ENCODE results near the gene CABYR.
A peak's percentile ranks its signal among the peaks of the same experiment; 100 is the strongest.
"Not testable (repeated sequence)": the region's sequence is repeated elsewhere in the genome, so short reads cannot be mapped to it uniquely, and the experiment has no call there.

The CABYR gene

DNA sequence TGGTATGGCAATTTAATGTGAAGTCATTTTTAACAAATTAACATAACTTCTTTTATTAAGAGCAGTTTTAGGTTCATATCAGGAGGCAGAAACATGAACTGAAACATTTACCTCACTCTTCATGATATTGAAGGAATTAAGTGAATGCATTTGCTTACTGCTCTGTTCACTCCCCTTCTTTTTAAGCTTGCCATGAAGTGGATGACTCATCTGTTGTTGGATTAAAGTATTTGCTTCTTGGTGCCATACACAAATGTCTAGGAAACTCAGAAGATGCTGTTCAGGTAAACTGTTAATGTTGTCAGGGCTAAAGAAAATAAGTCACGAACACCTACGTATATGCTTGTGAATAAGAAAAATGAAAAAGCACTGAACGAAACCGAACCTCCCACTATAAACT, 10.2 kb upstream of the CABYR start:
- DNase-seq (ENCODE audit: low read depth in 2 of 2) = no peak

DNA sequence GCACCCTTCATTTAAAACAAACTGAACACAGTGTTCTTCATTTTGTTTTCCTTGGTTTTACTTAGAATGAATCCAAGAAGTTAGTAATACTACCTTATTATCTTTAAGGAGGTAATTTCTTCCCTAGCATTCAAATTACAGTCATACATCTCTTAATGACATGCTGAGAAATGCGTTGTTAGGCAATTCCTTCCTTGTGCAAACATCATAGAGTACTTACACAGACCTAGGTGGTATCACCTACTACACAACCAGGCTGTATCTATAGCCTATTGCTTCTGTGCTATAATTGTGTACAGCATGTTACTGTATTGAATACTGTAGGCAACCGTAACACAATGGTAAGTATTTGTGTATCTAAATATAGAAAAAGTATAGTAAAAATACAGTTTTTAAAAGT, 8.4 kb upstream of the CABYR start:
- no peak for DNase-seq (ENCODE audit: low read depth in 2 of 2)

DNA sequence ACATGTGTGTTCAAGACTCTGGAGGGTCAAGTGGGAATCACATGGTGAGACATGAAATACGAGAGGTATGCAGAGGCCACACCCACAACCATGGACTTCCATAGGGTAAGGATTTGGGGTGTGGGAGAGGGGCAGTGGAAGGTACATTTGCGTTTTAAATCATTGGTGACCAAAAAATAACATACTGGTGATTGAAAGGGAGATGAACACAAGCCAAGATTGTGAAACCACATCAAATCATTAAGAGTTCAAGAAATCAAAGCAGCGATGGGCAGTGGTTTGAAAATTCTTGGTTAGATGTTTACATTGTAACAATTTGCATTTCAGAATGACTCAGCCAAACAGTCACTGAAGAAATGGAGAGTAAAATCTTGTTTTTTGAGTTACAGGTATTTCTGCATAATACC, 1.9 kb upstream of the CABYR start:
- no peak for DNase-seq (ENCODE audit: low read depth in 2 of 2)

DNA sequence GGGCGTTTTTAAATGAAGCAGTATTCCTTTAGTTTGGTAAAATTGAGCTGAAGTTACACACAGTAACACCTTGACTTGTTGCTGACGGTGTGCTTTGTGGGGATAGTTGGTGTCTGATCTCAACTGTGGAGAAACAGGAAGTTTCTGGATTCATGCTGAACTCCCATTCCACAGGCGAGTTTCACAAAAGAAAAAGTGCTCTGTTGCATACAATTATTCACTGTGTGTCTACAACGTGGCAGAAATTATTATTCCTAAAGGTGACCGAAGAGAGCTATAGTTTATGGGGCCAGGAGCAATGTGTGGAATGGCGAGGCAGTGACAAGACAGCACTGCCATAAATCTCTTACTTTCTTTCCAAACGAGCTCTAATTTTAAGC, 463 bp upstream of the CABYR start:
- DNase-seq (ENCODE audit: low read depth in 2 of 2) = no peak

DNA sequence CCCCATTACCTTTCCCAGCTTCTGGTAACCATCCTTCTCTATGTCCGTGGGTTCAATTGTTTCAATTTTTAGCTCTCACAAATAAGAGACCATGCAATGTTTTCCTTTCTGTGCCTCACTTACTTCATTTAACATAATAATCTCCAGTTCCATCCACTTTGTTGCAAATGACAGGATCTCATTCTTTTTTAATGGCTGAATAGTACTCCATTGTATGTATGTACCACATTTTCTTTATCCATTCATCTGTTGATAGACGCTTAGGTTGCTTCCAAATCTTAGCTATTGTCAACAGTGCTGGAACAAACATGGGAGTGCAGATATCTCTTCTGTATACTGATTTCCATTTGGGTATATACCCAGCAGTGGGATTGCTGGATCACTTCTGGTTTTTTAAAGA, 1.8 kb downstream of the CABYR start:
- DNase-seq (ENCODE audit: low read depth in 2 of 2) = no peak

DNA sequence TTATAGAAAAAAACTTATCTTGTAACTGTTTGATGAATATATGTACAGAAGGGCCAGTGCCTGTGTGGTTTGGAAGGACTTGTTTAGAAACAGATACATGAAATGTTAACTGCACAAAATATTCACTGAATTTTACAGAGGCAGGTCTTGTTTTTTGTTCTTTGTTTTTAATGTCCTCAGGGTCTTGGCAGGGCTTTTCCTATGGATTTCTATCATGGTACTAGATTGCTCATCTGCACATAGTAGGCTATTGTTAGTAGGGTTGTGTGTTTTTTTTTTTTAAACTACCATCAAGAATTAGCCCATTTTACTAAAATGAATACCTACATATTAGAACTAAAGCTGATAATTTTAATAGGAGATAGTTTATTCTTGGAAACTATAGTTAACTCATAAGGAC, 3.5 kb downstream of the CABYR start:
- DNase-seq (ENCODE audit: low read depth in 2 of 2) = no peak

DNA sequence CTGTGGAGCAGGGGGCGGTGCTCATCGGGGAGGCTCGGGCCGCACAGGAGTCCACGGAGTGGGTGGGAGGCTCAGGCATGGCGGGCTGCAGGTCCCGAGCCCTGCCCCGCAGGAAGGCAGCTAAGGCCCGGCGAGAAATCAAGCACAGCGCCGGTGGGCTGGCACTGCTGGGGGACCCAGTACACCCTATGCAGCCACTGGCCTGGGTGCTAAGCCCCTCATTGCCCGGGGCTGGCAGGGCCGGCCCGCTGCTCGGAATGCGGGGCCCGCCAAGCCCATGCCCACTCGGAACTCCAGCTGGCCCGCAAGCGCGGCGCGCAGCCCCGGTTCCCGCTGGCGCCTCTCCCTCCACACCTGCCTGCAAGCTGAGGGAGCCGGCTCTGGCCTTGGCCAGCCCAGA, 10.7 kb downstream of the CABYR start:
- not testable (repeated sequence) for DNase-seq (ENCODE audit: low read depth in 2 of 2)

DNA sequence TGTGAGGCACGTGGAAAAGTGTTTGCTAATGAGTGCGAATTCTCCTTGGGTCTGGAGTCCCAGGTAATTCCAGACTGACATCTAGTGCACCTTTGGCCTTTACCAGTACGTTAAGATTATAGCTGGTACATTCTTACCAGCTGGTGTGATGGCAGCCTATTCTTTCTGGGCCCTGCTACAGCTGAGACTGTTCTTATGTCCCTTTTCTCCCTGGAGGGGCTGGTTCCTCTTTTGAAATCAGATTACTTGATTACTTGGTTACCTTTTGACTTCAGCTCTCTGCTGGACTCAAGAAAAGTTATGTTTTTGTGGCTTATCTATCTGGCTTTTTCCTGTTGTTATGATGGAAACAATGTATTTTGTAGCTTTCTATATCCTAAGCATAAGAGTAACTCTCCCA, 14.5 kb downstream of the CABYR start:
- DNase-seq (ENCODE audit: low read depth in 2 of 2) = no peak

DNA sequence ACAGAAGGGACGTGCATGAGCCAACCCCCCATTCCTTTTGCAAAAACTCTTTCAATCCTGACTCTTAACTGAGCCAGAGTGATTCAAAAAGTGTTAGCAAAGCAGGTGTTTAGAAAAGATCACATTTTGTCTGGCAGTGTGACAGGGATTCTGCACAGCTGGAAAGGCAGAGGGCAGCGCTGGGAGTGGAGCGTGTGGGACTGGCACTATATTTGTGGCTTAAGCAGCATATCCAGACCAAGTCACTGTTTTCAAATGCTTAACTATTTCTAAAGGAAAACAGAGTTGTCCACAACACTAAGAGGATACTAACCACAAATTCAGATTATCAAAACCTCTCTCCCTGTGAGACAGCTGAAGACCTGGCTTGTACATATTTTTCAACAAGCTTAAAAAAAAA, 19.0 kb downstream of the CABYR start:
- no peak for DNase-seq (ENCODE audit: low read depth in 2 of 2)

DNA sequence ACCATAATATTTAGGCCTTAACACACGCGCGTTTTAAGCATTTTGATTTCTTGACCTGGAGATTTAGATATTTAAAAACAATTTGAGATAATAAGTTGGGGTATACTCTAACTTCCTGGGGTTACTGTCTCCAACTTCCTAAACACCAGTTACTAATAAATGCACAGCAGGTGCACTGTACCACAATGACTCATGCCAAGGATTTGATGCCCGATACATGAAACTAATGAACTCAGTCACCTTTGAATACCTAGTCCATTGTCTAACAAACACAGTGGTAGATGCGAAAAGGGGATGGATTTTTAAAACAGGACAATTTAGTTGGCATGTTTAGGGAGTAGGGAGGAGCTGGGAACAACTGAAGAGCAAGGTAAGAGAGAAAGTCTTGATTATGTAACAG, 21.2 kb downstream of the CABYR start:
- no peak for DNase-seq (ENCODE audit: low read depth in 2 of 2)

DNA sequence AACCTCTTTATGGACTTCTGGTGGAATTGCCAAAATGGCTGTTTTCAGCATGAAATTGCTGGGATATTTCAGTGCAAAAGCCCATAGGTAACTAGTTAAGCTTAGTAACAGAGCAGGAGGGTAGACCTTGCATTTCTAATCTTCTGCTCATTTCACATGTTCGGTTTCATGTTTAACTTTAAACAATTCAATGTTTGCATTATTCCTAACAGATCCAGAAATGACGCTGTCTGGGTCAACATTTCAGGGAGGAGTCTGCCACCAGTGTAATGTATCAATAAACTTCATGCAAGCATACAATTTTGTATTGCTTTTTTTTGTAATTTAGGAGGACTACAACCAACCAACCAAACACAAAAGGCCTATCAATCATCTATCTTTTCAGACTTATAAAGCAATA, 22.4 kb downstream of the CABYR start:
- no peak for DNase-seq (ENCODE audit: low read depth in 2 of 2)

DNA sequence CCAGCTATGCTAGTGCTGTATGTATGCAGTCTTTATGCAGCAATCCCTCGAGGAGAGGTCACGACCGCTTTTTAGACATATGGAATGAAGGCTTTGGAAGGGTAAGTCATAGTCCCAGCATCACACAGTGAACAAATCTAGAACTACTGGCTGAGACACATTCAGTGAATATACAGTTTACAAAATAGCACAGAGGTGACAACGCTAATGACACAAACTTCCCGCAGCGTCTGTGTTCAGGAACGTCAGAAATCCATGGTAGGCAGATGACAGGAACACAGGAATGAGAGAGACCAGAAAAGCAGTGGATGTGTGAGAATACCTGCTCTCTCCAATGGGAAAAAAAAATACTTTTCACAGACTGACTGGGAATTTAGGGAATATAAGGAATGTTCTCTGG, 29.6 kb downstream of the CABYR start:
- no peak for DNase-seq (ENCODE audit: low read depth in 2 of 2)

DNA sequence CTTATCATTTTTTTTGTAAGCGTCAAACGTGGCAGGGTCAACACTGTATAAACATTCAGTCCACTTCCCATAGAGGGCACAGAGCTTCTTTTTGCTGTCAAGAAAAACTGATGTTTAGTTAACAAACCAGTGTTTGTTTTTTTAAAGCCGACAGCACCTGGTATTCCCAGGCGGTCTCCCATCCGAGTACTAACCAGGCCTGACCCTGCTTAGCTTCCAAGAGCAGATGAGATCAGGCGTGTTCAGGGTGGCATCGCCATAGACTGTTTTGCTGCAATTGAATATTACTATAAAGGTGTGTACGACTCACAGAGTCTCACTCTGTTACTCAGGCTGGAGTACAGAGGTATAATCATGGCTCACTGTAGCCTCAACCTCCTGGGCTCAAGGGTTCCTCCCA, 31.5 kb downstream of the CABYR start:
- DNase-seq (ENCODE audit: low read depth in 2 of 2) = no peak

DNA sequence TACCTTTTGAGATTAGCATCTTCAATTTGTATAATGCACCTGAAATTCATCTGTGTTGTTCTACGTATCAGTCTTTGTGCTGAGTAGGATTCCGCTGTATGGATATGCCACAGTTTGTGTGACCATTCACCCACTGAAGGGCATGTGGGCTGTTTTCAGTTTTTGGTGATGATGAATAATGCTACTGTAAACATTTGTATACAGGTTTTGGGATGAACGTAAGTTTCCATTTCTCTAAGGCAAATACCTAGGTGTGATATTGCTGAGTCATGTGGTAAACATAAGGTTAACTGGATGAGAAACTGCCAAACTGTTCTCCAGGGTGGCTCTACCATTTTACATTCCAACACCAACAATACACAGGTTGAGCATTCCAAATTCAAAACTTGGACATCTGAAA, 35.1 kb downstream of the CABYR start:
- no peak for DNase-seq (ENCODE audit: low read depth in 2 of 2)

DNA sequence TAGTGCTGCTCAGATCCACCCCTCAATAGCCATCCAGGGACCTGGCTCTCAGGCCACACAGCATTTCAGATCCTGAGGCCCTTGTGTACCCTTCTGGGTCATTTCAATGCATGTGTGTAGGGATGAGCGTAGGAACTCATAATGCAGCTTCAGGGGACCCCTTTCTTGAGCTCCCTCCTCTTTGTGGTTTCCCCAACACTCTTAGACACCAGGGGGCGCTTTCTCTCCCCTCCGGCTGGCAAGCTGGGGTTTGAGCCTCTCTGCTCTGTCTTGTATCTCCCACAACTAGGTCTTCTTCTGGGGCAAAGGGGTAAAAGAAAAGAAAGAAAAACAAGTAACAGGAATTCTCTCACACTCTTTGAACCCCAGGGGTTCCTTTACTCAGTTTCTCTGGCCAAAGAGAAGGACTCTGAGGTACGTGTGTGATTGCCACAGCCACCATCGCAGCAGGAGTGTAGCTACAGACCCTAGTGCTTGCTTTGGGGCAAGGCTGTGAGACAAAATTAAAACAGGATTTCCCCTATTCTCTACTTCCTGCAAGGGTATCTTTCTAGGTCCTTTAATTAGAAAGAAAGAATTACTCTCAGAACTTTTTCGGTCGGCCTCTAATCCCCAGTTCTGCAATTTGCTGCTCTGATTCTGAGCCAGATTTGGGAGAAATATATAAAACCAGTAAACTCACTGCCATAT, 38.0 kb downstream of the CABYR start:
- DNase-seq (ENCODE audit: low read depth in 2 of 2) = peak; percentile 8 to 25

DNA sequence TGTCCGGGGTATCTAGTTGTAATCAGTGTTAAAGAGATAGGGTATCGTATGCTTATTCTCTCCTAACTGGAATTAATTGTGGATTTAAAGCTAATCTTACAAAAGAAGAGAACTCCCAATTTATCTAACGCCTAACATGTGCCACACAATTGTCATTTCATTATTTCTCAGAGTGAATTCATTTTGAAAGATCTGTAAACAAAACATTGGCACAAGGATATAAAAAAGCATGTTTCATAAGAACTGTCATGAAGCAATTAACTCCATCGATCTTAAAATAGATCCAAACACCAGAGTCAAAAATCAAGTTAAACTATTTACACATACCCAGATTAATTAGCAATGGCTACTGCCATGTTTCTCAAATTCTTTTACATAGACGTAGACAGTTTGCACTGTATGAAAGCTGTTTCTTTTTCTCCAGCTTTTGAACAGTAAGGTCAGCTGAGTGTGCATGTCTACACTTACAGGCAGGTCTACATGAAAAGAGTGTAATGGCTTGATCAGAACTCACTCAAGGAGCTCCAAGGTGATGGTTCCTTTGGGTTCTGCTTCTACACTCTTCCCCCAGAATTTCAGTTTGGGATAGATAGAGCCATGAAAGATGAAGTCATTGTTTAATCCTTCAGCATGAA, 38.8 kb downstream of the CABYR start:
- DNase-seq (ENCODE audit: low read depth in 2 of 2) = no peak

DNA sequence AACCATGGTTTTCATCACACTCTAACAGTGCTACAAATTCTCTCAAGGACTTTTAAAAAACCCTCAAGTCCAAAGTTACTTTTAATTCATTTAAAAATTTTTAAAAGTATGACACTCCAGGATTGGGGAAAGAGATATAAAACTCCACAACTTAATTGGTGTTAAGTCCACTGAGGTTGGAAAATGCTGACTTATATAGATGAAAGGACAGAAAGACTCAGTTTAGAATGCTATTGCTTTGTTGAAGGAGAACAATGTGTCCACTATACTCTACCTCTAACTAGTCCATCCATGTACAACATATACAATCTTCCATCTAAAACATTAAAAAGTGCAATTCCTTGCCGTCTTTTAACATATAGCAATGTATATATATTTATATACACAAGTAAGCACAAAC, 41.2 kb downstream of the CABYR start:
- DNase-seq (ENCODE audit: low read depth in 2 of 2) = no peak

DNA sequence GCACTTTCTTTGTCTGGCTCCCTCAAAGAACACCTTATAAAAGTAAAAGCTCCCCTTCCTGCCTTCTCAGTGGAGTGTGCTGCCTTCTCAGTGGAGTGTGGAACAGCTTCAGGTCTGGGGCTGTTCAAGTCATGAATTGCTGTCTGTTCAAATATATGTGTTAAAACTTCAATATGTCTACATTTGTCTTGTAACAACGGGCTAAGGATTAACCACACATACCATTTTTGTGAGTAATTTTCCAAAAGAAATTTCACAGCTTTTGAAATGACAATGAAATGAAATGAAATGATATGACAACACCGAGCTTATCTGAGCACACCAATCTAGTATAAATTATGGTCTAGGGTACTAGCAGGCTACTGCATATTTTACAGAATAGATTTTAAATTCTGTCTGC, 42.9 kb downstream of the CABYR start:
- DNase-seq (ENCODE audit: low read depth in 2 of 2) = no peak

DNA sequence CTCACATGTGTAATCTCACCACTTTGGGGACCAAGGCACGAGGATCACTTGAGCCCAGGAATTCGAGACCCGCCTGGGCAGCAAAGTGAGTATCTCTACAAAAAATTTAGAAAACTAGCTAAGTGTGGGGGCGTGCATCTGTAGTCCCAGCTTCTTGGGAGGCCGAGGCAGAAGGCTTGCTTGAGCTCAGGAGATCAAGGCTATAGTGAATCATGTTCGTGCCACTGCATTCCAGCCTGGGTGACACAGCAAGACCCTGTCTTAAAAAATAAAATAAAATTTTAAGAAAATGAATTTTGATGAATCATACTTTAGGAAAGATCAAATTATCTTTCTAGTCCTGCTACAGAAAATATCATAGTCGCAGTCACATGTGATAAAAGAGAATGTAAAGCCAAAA, 46.9 kb downstream of the CABYR start:
- DNase-seq (ENCODE audit: low read depth in 2 of 2) = no peak

DNA sequence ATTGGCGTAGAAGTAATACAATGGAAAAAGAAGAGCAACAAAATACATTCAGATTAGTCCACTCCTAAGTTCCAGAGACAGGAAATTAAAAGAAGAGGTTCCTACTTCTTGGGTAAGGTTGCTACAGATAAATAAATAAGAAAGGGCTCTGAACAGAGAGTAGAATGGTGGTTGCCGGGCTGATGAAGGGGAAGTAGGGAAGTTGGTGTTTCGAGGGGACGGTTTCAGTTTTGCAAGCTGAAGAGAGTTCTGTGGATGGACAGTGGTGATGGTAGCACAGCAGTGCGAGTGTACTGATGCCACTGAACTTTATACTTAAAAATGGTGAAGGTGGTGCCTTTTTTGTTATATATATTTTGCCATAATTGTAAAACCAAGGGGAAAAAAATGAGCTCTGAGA, 48.2 kb downstream of the CABYR start:
- no peak for DNase-seq (ENCODE audit: low read depth in 2 of 2)

DNA sequence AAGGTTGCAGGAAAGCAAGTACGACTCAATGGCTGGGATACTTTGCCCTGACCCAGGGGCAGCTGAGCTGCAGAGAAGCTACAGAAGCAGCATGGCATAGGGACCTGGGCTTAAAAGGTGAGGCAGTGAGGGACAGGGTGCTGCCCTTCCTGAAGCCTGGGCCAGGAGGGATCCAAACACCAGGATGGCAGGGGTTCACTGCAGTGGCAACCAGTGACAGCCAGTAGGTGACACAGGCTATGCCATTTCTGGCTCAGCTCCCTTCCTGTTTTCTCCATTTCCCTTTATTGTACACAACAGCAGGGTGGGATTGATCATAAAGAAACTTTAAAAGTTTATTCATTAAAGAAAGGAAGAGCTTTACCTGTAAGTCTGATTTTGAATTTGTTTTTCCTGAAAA, 48.8 kb downstream of the CABYR start:
- DNase-seq (ENCODE audit: low read depth in 2 of 2) = no peak

DNA sequence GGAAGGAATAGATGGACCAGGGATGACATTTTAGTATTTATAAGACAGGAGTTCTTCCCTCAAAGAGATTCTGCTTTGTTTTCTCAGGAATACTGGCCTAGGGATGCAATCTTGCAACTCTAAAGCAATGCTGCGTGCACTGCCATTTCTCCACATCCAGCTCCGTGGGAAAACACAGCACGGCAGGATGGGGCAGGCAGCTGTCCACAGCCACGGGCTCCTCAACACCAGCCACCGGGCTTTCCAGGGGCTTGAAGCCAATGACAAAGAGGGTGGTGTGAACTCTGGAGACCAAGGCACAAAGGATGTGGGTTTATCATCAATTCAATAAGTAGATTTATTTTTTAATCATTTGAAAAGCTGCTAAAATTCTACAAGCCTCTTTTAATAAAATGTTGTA, 49.3 kb downstream of the CABYR start:
- DNase-seq (ENCODE audit: low read depth in 2 of 2) = no peak

DNA sequence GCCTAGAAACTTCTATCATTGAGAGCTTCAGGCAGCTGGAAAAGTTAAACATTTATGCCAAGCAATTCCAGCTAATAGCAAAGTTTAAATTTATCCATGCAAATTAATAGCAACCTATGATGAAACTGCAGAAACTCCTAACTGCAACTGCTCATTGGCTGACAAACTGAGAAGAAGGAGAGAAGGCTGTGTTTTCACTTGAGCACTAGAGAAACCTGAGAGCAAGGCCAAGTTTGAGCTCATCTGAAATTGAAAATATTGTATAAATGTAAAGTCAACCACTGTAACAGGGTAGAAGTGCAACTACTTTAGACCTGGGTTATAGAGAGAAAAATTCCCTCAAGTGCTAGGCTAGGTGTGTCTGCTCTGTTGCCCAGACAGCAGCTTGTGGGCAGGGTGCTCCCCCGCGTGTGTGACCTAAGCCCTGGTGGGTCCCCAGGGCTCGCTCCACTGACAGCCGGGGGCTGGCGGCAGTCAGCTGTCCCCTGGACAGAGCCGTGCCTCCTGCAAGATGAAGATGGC, 50.2 kb downstream of the CABYR start:
- no peak for DNase-seq (ENCODE audit: low read depth in 2 of 2)

All from stimulated activated CD4-positive, alpha-beta T cell treated with anti-CD3 and anti-CD28 coated beads, Interleukin-1b, Interleukin-23, amount 100 ng/mL, for 4 hours (primary cell).